Right lobe of liver (tissue), 6 donors: ENCODE measurements around the gene MAML3. TPM values are rescaled to one million over a fixed set of nuclear protein-coding genes. Genes with fewer than 3 reads are reported as not detected.
A peak's percentile ranks its signal among the peaks of the same experiment; 100 is the strongest.

Source experiments
- ATAC-seq, 4 donors: fragments of 200-7000 bp; cut with Tn5 transposase; one replicate each; pipeline ENCODE4 v1.9.1; 2020; ENCODE audit warnings: mild to moderate bottlenecking in 4 of 4, moderate library complexity in 4 of 4
- DNase-seq, 3 donors: peaks; one replicate each; pipeline ENCODE4 v3.0.0-alpha.2; 2020
- H3K27ac ChIP-seq, 3 donors: fragments of 200-600 bp; one replicate each; pipeline ENCODE4 v1.8.0; 2022
- H3K27me3 ChIP-seq, 2 donors: fragments of 200-600 bp; one replicate each; pipeline ENCODE4 v1.8.0; 2022
- H3K36me3 ChIP-seq, 4 donors: fragments of 200-600 bp; sonication (generic) in 1 of 4; one replicate each; pipeline versions ENCODE4 v1.5.1 to v1.8.0; 2017 to 2022; ENCODE audit warnings: control low read depth in 1 of 4
- H3K4me1 ChIP-seq, 4 donors: fragments of 200-600 bp; sonication (generic) in 1 of 4; one replicate each; pipeline versions ENCODE4 v1.5.1 to v1.8.0; 2017 to 2022; ENCODE audit warnings: control low read depth in 1 of 4
- H3K4me3 ChIP-seq, 3 donors: fragments of 200-600 bp; one replicate each; pipeline ENCODE4 v1.8.0; 2022
- H3K9me3 ChIP-seq, 4 donors: fragments of 200-600 bp; sonication (generic) in 1 of 4; one replicate each; pipeline versions ENCODE4 v1.5.1 to v1.8.0; 2017 to 2022; ENCODE audit warnings: control low read depth in 1 of 4
- POLR2A ChIP-seq: fragments of 450-650 bp; IDR thresholded peaks from one replicate; pipeline ENCODE4 v1.6.1; 2017; ENCODE audit warnings: antibody characterized with exemption, mild to moderate bottlenecking
- WGBS: methylation state at CpG from one replicate; pipeline ENCODE4 v1.1.6; 2018; ENCODE audit warnings: low coverage, low lambda C conversion rate; ENCODE audit not compliant: insufficient coverage; ENCODE audit errors: missing lambda C conversion rate; 5-methylcytosine and 5-hydroxymethylcytosine counted together
- intact Hi-C, 2 donors: fragments of 100-400 bp; cut with DNase I; formaldehyde crosslinking; loops; one replicate each; pipeline versions ENCODE4 v1.11.2 to v1.14.1; 2022
- total RNA-seq, 6 experiments: library from RNA; depleted of rRNA in 2 of 6; stranded (reverse); fragments of >200 nt in 2 of 6; fragmentation: NEBNext Ultra II Directional in 3 of 6; extraction: Animal tissue kit (Norgen Biotek cat#: 25700) in 3 of 6; gene quantifications; one replicate each; pipeline versions ENCODE4 v1.1.0 to v1.2.4, GENCODE V29; 2016 to 2023
- TF ChIP-seq, protein P1 (sequence below), 4 donors: fragments of 200-600 bp in 3 of 4; fragments of 450-650 bp in 1 of 4; IDR thresholded peaks; one replicate each; pipeline versions ENCODE4 v1.5.1 to v1.8.0; 2016 to 2022; ENCODE audit warnings: antibody characterized with exemption in 4 of 4, mild to moderate bottlenecking in 2 of 4
- donor health status: DM: no; HTN: yes; CAD: no.
- donor health status: DM: no; HTN: no; CAD: no.
- donor health status: DM: no; HTN: no; CAD: no.
- donor health status: DM: no; HTN: yes; CAD: no.
- donor health status: DM: no; HTN: yes; CAD: no.

MAML3 gene
- total RNA-seq, 6 experiments from 2014 or later, result 2.6 to 7.8 (median 5.0) TPM

- no peaks in the 10 kb centered on the region for H3K27me3 ChIP-seq
- intact Hi-C loops, result no loop called here
- peak overlapping the region; percentile 78 to 84 (median 82) for H3K4me3 ChIP-seq
- H3K27ac ChIP-seq, result peak overlapping the region; percentile 90 to 96 (median 96)
- H3K36me3 ChIP-seq, result no peaks in the 10 kb centered on the region
- H3K9me3 ChIP-seq, result no peaks in the 10 kb centered on the region
- TF ChIP-seq POLR2A, result no peak
- TF ChIP-seq, protein P1, sequence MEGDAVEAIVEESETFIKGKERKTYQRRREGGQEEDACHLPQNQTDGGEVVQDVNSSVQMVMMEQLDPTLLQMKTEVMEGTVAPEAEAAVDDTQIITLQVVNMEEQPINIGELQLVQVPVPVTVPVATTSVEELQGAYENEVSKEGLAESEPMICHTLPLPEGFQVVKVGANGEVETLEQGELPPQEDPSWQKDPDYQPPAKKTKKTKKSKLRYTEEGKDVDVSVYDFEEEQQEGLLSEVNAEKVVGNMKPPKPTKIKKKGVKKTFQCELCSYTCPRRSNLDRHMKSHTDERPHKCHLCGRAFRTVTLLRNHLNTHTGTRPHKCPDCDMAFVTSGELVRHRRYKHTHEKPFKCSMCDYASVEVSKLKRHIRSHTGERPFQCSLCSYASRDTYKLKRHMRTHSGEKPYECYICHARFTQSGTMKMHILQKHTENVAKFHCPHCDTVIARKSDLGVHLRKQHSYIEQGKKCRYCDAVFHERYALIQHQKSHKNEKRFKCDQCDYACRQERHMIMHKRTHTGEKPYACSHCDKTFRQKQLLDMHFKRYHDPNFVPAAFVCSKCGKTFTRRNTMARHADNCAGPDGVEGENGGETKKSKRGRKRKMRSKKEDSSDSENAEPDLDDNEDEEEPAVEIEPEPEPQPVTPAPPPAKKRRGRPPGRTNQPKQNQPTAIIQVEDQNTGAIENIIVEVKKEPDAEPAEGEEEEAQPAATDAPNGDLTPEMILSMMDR (IDR thresholded peaks at IDR 0.05), result peak; percentile 10 to 33 (median 22)
- peak; percentile 86 to 89 (median 86) for DNase-seq
- peak; percentile 42 to 59 (median 49) for ATAC-seq
- peaks cover 4 to 35% (median 8%) of the 10 kb centered on the region in 4 donors for H3K4me1 ChIP-seq
- under 1% methylated on average over 29 of the region's 50 CpGs for WGBS
Measured at GRCh38 chr4:140152013-140152703, 1.8 kb downstream of the MAML3 start.

DNA sequence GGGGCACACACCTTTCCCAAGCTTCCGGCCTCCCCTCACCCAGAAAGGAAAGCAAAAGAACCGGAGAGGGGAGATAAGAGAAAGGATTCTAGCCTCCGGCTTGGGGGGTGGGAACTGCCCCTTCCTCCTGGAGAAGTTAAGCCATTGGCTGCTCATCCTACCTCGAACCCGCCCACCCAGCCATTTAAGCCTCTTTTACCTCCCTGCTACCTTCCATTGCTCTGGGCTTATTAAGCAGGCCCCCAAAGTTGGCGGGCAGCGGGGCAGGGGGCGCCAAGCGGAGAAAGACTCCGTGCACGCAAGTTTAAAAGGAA is 2.3 kb downstream of the MAML3 start:
- intact Hi-C loops, result no loop called here

GRCh38 chr4:140150886-140151698 is 2.9 kb downstream of the MAML3 start:
- peak overlapping the region; percentile 90 to 96 (median 96) for H3K27ac ChIP-seq
- intact Hi-C loops, result no loop called here

More for the DNA sequence above, 2.3 kb downstream of the MAML3 start:
- ATAC-seq (peak; percentile 52 to 71 (median 58)), DNase-seq (peak; percentile 86 to 93 (median 91))
- Histone ChIP-seq H3K4me1 (peaks cover 4 to 35% (median 8%) of the 10 kb centered on the region in 4 donors), H3K4me3 (peak overlapping the region; percentile 78 to 84 (median 82)), H3K36me3 (no peaks in the 10 kb centered on the region), H3K27ac (peak overlapping the region; percentile 90 to 96 (median 96)), H3K27me3 (no peaks in the 10 kb centered on the region), H3K9me3 (no peaks in the 10 kb centered on the region)
- peak; percentile 22 for TF ChIP-seq POLR2A
- TF ChIP-seq, protein P1 (IDR thresholded peaks at IDR 0.05), result no peak
- 0% methylated on average over 10 of the region's 11 CpGs for WGBS

DNA sequence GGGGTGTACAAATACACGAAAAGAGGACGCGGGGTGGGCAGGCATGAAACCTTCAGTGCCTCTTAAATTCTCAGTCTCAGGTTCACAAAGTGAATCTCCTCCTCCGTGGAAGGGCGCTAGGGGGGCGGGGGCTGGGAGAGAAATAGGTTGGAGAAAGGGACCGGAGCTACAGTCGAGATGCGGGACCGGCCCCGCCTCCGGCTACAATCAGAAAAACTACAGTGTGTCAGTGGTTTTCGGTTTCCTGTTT is 3.4 kb downstream of the MAML3 start:
- DNase-seq, result peak in 1 of 3 donors; percentile 91
- H3K9me3 ChIP-seq, result no peaks in the 10 kb centered on the region
- peaks cover 4 to 35% (median 8%) of the 10 kb centered on the region in 4 donors for H3K4me1 ChIP-seq
- no peaks in the 10 kb centered on the region for H3K27me3 ChIP-seq
- H3K36me3 ChIP-seq, result no peaks in the 10 kb centered on the region
- peak in 2 of 4 donors; percentile 36 to 44 for ATAC-seq
- H3K4me3 ChIP-seq, result peak overlapping the region; percentile 78 to 84 (median 82)
- intact Hi-C loops, result no loop called here
- 0% methylated on average over 9 of the region's 13 CpGs for WGBS
- peak overlapping the region; percentile 90 to 96 (median 96) for H3K27ac ChIP-seq
- TF ChIP-seq, protein P1 (IDR thresholded peaks at IDR 0.05), result no peak
- no peak for TF ChIP-seq POLR2A

More at GRCh38 chr4:140150886-140151698, 2.9 kb downstream of the MAML3 start:
- TF ChIP-seq POLR2A, result peak; percentile 51
- TF ChIP-seq, protein P1 (IDR thresholded peaks at IDR 0.05), result no peak
- ATAC-seq, result peak; percentile 56 to 74 (median 65)
- Histone ChIP-seq H3K27me3 (no peaks in the 10 kb centered on the region), H3K9me3 (no peaks in the 10 kb centered on the region), H3K36me3 (no peaks in the 10 kb centered on the region), H3K4me3 (peak overlapping the region; percentile 78 to 84 (median 82)), H3K4me1 (peaks cover 4 to 35% (median 8%) of the 10 kb centered on the region in 4 donors)
- peak; percentile 92 to 97 (median 95) for DNase-seq
- 0% methylated on average over 23 of the region's 84 CpGs for WGBS
